Chondrocyte (in vitro differentiated cells): ENCODE data around the gene KLC1. TPM values are rescaled to one million over a fixed set of nuclear protein-coding genes. Genes with fewer than 3 reads are reported as not detected.

Experiments
- DNase-seq: peaks from one replicate; pipeline ENCODE4 v3.0.0; 2021; ENCODE audit warnings: mixed read lengths, low spot score
- H3K27ac Mint-ChIP-seq: one replicate; pipeline ENCODE4 v1.8.0; 2021; ENCODE audit warnings: mild to moderate bottlenecking, moderate library complexity, mixed read lengths; ENCODE audit not compliant: unreplicated experiment
- H3K27me3 Mint-ChIP-seq: 2 replicates; pipeline ENCODE4 v1.8.0; 2021; ENCODE audit warnings: low read depth, mixed read lengths
- H3K36me3 Mint-ChIP-seq: 2 replicates; pipeline ENCODE4 v1.8.0; 2021; ENCODE audit warnings: low read depth, mixed read lengths
- H3K4me1 Mint-ChIP-seq: 2 replicates; pipeline ENCODE4 v1.8.0; 2021; ENCODE audit warnings: low read depth, mild to moderate bottlenecking, mixed read lengths
- H3K4me3 Mint-ChIP-seq: one replicate; pipeline ENCODE4 v1.8.0; 2021; ENCODE audit warnings: mild to moderate bottlenecking, moderate library complexity, mixed read lengths; ENCODE audit not compliant: unreplicated experiment
- H3K9me3 Mint-ChIP-seq: 2 replicates; pipeline ENCODE4 v1.8.0; 2021; ENCODE audit warnings: low read depth, mixed read lengths
- total RNA-seq: library from RNA; stranded (reverse); gene quantifications from 3 replicates; pipeline ENCODE4 v1.2.1, GENCODE V29; 2021
- TF ChIP-seq, protein P1 (sequence below): fragments of 200-600 bp; sonication (generic); IDR thresholded peaks from 2 replicates; pipeline ENCODE4 v1.5.0; 2021; ENCODE audit warnings: antibody characterized with exemption, mild to moderate bottlenecking, moderate library complexity

KLC1 gene
- total RNA-seq, 1 donor from 2014 or later: 190 TPM

DNA sequence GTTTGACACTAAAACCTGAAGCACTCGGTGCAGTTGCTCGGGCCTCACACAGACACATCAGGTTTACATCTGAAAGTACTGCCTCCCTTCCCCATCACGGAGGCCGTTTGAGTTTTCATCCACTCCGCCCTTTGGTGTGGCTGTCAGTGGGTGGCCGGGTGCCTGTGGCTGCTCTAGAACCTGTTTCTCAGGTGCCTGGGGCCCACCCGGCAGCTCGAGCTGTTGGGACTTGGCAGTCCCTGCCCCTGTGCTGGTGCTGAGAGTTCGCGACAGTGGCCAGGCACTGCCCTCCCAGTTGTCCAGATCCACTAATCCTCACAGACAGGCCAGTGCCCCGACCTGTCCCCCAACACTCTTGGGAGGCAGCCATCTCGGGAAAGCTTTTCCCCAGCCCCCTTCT lies 63.9 kb downstream of the KLC1 start:
- TF ChIP-seq, protein P1, sequence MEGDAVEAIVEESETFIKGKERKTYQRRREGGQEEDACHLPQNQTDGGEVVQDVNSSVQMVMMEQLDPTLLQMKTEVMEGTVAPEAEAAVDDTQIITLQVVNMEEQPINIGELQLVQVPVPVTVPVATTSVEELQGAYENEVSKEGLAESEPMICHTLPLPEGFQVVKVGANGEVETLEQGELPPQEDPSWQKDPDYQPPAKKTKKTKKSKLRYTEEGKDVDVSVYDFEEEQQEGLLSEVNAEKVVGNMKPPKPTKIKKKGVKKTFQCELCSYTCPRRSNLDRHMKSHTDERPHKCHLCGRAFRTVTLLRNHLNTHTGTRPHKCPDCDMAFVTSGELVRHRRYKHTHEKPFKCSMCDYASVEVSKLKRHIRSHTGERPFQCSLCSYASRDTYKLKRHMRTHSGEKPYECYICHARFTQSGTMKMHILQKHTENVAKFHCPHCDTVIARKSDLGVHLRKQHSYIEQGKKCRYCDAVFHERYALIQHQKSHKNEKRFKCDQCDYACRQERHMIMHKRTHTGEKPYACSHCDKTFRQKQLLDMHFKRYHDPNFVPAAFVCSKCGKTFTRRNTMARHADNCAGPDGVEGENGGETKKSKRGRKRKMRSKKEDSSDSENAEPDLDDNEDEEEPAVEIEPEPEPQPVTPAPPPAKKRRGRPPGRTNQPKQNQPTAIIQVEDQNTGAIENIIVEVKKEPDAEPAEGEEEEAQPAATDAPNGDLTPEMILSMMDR: no peak
- DNase-seq: peak; percentile 92
- H3K4me1 Mint-ChIP-seq: peaks cover 51% of the 10 kb centered on the region
- no peaks in the 10 kb centered on the region for H3K27me3 Mint-ChIP-seq
- peaks cover 13% of the 10 kb centered on the region for H3K36me3 Mint-ChIP-seq
- H3K27ac Mint-ChIP-seq: no peak overlapping the region
- no peak overlapping the region for H3K4me3 Mint-ChIP-seq
- H3K9me3 Mint-ChIP-seq: no peaks in the 10 kb centered on the region

GRCh38 chr14:103693515-103693914 lies 64.5 kb downstream of the KLC1 start:
- peaks cover 45% of the 10 kb centered on the region for H3K4me1 Mint-ChIP-seq
- H3K9me3 Mint-ChIP-seq: no peaks in the 10 kb centered on the region
- H3K27ac Mint-ChIP-seq: no peak overlapping the region
- peaks cover 11% of the 10 kb centered on the region for H3K36me3 Mint-ChIP-seq
- H3K27me3 Mint-ChIP-seq: no peaks in the 10 kb centered on the region
- no peak overlapping the region for H3K4me3 Mint-ChIP-seq
- peak; percentile 69 for DNase-seq
- TF ChIP-seq, protein P1: no peak

- Mint-ChIP-seq H3K27ac (no peak overlapping the region), H3K9me3 (no peaks in the 10 kb centered on the region)
These were observed 65.6 kb downstream of the KLC1 start for GRCh38 chr14:103694572-103695026.

DNA sequence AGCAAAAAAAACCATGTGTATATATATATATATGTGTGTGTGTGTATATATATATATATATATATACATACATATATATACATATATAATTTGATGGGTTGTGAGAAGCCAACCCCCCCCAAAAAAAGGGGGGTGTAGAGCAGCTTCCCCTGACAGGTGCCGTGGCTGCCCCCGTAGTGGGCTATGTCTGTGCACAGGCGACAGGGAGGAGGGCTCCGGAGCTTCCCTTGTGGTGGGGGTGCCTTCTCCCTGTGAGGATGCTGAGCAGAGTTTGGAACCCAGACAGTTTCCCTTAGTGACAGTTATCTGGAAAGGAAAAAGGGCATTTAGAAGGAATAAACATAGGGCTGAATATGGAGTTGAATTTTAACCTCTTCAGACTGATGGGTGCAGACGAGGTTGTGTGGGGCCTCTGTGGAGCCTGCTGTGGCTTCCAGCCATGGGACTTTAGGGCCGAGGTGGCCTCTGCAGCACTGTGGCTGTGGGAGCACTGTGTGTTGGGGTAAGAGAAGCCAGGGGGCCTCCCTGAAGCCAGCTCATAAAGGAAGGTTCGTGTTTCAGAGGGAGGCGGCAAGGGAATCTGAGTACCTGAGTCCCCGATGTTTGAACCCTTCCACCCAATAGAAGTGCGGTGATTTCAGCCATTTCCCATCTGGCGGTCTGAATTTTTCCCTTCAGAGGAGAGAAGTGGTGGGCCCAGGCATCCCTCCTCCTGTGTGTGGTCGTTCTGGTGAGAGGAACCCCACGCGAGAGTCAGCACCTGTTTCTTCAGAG lies 66.5 kb downstream of the KLC1 start:
- Mint-ChIP-seq H3K27me3 (no peaks in the 10 kb centered on the region), H3K4me1 (peaks cover 27% of the 10 kb centered on the region), H3K36me3 (peaks cover 5% of the 10 kb centered on the region), H3K27ac (peak overlapping the region; percentile 91), H3K9me3 (no peaks in the 10 kb centered on the region), H3K4me3 (no peak overlapping the region)
- TF ChIP-seq, protein P1: no peak
- peak; percentile 60 for DNase-seq

More at GRCh38 chr14:103694572-103695026, 65.6 kb downstream of the KLC1 start:
- peak; percentile 60 for DNase-seq
- no peak overlapping the region for H3K4me3 Mint-ChIP-seq
- H3K36me3 Mint-ChIP-seq: peaks cover 8% of the 10 kb centered on the region
- H3K27me3 Mint-ChIP-seq: no peaks in the 10 kb centered on the region
- TF ChIP-seq, protein P1: peak; percentile 3
- peaks cover 35% of the 10 kb centered on the region for H3K4me1 Mint-ChIP-seq

DNA sequence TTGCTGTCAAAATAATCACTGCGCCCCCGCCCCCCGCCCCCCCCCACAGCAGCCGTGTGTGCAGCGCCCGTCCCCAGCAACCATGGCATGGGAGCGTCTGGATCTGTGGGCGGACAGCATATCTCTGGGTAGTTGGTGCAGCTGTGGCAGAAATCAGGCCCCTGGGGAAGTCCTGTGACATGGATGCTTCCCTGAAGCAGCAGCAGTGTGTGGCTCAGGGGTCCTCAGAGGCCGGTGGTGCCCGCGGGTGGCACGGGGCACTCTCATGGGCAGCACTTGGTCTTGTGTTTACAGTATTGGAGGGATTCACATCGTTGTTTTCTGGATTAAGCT lies 67.0 kb downstream of the KLC1 start:
- DNase-seq: peak; percentile 57
- H3K4me1 Mint-ChIP-seq: peaks cover 27% of the 10 kb centered on the region
- TF ChIP-seq, protein P1: no peak
- no peaks in the 10 kb centered on the region for H3K9me3 Mint-ChIP-seq
- peaks cover 5% of the 10 kb centered on the region for H3K36me3 Mint-ChIP-seq
- peak overlapping the region; percentile 38 for H3K4me3 Mint-ChIP-seq
- peak overlapping the region; percentile 91 for H3K27ac Mint-ChIP-seq
- no peaks in the 10 kb centered on the region for H3K27me3 Mint-ChIP-seq
